Esophagus muscularis mucosa (tissue), 4 donors: Measurements from ENCODE around the gene SLIT1. TPM values are rescaled to one million over a fixed set of nuclear protein-coding genes. Genes with fewer than 3 reads are reported as not detected.

ENCODE experiments used
- DNase-seq: peaks from one replicate; pipeline ENCODE4 v3.0.0-alpha.2; 2017; ENCODE audit errors: extremely low spot score
- H3K27ac ChIP-seq, 4 donors: fragments of 200-600 bp; sonication (generic); replicated peaks in 1 of 4; 1 replicate in 3 of 4; 2 replicates in 1 of 4; pipeline ENCODE4 v1.5.1; 2016 to 2019; ENCODE audit warnings: mild to moderate bottlenecking in 1 of 4
- H3K27me3 ChIP-seq, 4 donors: fragments of 200-600 bp; sonication (generic); one replicate each; pipeline versions ENCODE4 v1.5.1 to v1.6.0; 2016 to 2019
- H3K36me3 ChIP-seq, 4 donors: fragments of 200-600 bp; sonication (generic); one replicate each; pipeline ENCODE4 v1.5.1; 2016 to 2019
- H3K4me1 ChIP-seq, 4 donors: fragments of 200-600 bp; sonication (generic); one replicate each; pipeline ENCODE4 v1.5.1; 2016 to 2019
- H3K4me3 ChIP-seq, 4 donors: fragments of 200-600 bp; sonication (generic); 1 replicate in 2 of 4; 2 replicates in 2 of 4; pipeline ENCODE4 v1.5.1; 2016 to 2019; ENCODE audit warnings: mild to moderate bottlenecking in 4 of 4, moderate library complexity in 1 of 4
- H3K9me3 ChIP-seq, 4 donors: fragments of 200-600 bp; sonication (generic); 1 replicate in 3 of 4; 2 replicates in 1 of 4; pipeline ENCODE4 v1.5.1; 2016 to 2019
- CTCF ChIP-seq, 3 experiments: fragments of 200-600 bp in 2 of 3; fragments of 450-650 bp in 1 of 3; sonication (generic) in 2 of 3; IDR thresholded peaks; one replicate each; pipeline ENCODE4 v1.5.1; 2017 to 2019; ENCODE audit warnings: antibody characterized with exemption in 3 of 3, mild to moderate bottlenecking in 2 of 3, moderate library complexity in 1 of 3
- EP300 ChIP-seq: sonication (generic); formaldehyde crosslinking; IDR thresholded peaks from one replicate; pipeline ENCODE4 v1.6.1; 2017; ENCODE audit warnings: antibody characterized with exemption
- POLR2A ChIP-seq: fragments of 450-650 bp; IDR thresholded peaks from one replicate; pipeline ENCODE4 v1.6.1; 2017; ENCODE audit warnings: antibody characterized with exemption, moderate library complexity, mild to moderate bottlenecking, low read depth
- POLR2AphosphoS5 ChIP-seq, 2 donors: sonication (generic); formaldehyde crosslinking; IDR thresholded peaks; one replicate each; pipeline ENCODE4 v1.6.1; 2017; ENCODE audit warnings: antibody characterized with exemption in 2 of 2
- WGBS: methylation state at CpG from one replicate; pipeline ENCODE4 v1.1.5; 2018; 5-methylcytosine and 5-hydroxymethylcytosine counted together
- intact Hi-C: fragments of 100-400 bp; cut with DNase I; formaldehyde crosslinking; loops from one replicate; pipeline ENCODE4 v1.15.1; 2023
- total RNA-seq, 4 donors: library from RNA; depleted of rRNA; stranded (reverse); fragments of >200 nt; gene quantifications; one replicate each; pipeline versions ENCODE4 v1.1.0 to v1.2.1, GENCODE V29; 2016

Gene SLIT1
- total RNA-seq, 4 donors from 2014 or later = 0.13 to 0.42 (median 0.31) TPM

DNA sequence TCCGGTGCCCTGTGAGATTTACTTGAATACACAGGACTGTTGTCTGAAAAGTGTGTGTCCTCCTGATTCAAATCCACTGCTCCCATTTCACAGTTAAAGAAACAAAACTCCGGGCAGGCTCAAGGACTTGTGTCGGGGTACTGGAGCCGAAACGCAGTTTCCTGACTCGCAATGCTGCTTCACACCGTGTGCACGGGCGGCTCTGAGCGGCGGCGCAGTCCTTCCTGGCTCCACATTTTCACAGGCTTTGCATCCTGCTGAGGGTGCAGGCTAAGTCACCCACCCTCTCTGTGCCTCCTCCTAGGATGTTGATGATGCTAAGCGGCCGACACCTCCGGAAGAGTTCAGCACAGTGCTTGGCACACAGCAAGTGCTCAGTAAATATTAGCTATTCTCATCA is 65.4 kb downstream of the SLIT1 start:
- Histone ChIP-seq H3K4me1 (no peaks in the 10 kb centered on the region), H3K4me3 (no peak overlapping the region), H3K27me3 (peaks cover 0 to 38% (median 0%) of the 10 kb centered on the region in 4 donors), H3K9me3 (no peaks in the 10 kb centered on the region), H3K36me3 (no peaks in the 10 kb centered on the region), H3K27ac (no peak overlapping the region)
- no peak for DNase-seq
- TF ChIP-seq CTCF (IDR thresholded peaks at IDR 0.05) (no peak), POLR2A (no peak), EP300 (no peak), POLR2AphosphoS5 (IDR thresholded peaks at IDR 0.05) (no peak)
- intact Hi-C loops = no loop called here
- WGBS = 83% methylated on average over 8 of the region's 15 CpGs

DNA sequence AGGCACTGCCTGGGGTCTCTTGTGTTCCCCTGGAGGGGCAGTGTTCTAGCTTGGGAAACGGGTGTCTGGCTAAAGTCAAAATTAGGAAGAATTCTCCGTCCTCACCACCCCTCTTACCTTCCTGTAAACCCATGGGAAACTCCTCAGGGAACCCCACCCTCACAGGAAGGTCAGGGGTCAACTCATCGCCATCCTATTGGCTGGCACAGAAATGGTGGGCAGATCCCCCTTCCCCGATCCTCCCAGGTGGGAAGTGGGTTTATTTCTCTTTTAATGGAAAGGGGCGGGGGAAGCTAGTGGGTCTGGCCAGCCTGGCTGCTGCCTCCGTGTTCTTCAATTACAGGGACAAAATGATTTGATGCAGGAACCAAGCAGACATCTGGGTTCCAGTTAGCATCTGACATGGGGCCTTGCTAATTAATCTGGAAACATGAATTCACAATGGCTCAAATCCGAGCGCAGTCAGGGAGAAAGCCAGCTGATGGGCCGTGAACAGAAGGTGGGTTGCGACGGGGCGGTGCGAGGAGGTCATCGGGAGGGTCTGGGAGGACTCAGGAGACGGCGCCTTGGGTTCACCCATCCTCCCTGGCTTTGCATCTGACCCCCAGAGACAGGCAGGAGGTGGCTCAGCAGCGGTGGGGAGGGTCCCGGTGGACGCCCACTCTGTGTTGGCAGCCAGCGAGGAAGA is 66.6 kb downstream of the SLIT1 start:
- no peak for DNase-seq
- H3K9me3 ChIP-seq = no peaks in the 10 kb centered on the region
- no peaks in the 10 kb centered on the region for H3K36me3 ChIP-seq
- H3K4me1 ChIP-seq = no peaks in the 10 kb centered on the region
- no peak for TF ChIP-seq POLR2A
- no peak for TF ChIP-seq EP300
- TF ChIP-seq POLR2AphosphoS5 (IDR thresholded peaks at IDR 0.05) = no peak
- TF ChIP-seq CTCF (IDR thresholded peaks at IDR 0.05) = no peak
- peaks cover 0 to 40% (median 0%) of the 10 kb centered on the region in 4 donors for H3K27me3 ChIP-seq
- H3K4me3 ChIP-seq = no peak overlapping the region
- intact Hi-C loops = no loop called here
- WGBS = 75% methylated on average over 17 of the region's 20 CpGs
- H3K27ac ChIP-seq = no peak overlapping the region

DNA sequence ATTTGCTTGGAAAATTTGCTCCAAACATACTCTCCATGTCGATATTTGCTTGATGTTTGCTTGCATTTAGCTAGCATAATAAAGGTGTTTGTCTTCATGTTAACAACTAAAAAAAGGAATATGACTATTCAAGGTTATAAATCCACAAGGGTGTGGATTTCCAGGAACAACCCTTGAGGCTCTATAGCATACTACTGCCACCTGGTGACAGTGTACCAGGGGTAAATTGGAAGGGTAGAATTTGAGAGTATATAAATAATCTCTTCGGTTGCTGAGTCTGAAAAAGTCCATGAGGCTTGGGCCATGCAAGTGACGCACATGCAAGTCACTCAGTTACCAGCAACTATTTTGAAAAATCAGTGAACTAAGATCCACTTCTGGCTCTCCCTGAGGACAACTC is 68.4 kb downstream of the SLIT1 start:
- no peaks in the 10 kb centered on the region for H3K9me3 ChIP-seq
- peaks cover 0 to 42% (median 0%) of the 10 kb centered on the region in 4 donors for H3K27me3 ChIP-seq
- H3K27ac ChIP-seq = no peak overlapping the region
- no peak for TF ChIP-seq EP300
- TF ChIP-seq POLR2A = no peak
- peak in 1 of 3 experiments; percentile 25 for TF ChIP-seq CTCF (IDR thresholded peaks at IDR 0.05)
- TF ChIP-seq POLR2AphosphoS5 (IDR thresholded peaks at IDR 0.05) = no peak
- intact Hi-C loops = no loop called here
- no peak overlapping the region for H3K4me3 ChIP-seq
- no peaks in the 10 kb centered on the region for H3K4me1 ChIP-seq
- WGBS = 71% methylated on average over 2 of the region's 3 CpGs
- no peaks in the 10 kb centered on the region for H3K36me3 ChIP-seq
- no peak for DNase-seq

- WGBS = 80% methylated on average over 3 of the region's 7 CpGs
- no peak for TF ChIP-seq POLR2A
- no peak for TF ChIP-seq CTCF (IDR thresholded peaks at IDR 0.05)
- TF ChIP-seq EP300 = no peak
- TF ChIP-seq POLR2AphosphoS5 (IDR thresholded peaks at IDR 0.05) = no peak
These were observed 69.1 kb downstream of the SLIT1 start for GRCh38 chr10:97116462-97117162.

More at GRCh38 chr10:97116462-97117162, 69.1 kb downstream of the SLIT1 start:
- no peaks in the 10 kb centered on the region for H3K9me3 ChIP-seq
- intact Hi-C loops = no loop called here
- H3K36me3 ChIP-seq = no peaks in the 10 kb centered on the region
- H3K4me3 ChIP-seq = no peak overlapping the region
- H3K4me1 ChIP-seq = no peaks in the 10 kb centered on the region
- DNase-seq = no peak
- no peak overlapping the region for H3K27ac ChIP-seq
- peaks cover 0 to 44% (median 0%) of the 10 kb centered on the region in 4 donors for H3K27me3 ChIP-seq
